Loucy (cell line): ENCODE measurements around the gene ARHGEF10L.
"Not testable (repeated sequence)": the region's sequence is repeated elsewhere in the genome, so short reads cannot be mapped to it uniquely, and the experiment has no call there.

Experiments
- H2AFZ ChIP-seq: fragments of 200-600 bp; sonication (generic); 2 replicates; pipeline ENCODE4 v1.6.0; 2016; ENCODE audit warnings: antibody characterized with exemption, mild to moderate bottlenecking, low read length, moderate library complexity
- H3F3A ChIP-seq: fragments of 200-600 bp; 2 replicates; pipeline ENCODE4 v1.6.0; 2016; ENCODE audit warnings: antibody characterized with exemption, low read depth, mild to moderate bottlenecking
- H3K27me3 ChIP-seq: fragments of 200-600 bp; sonication (generic); 2 replicates; pipeline ENCODE4 v1.6.1; 2014; ENCODE audit warnings: low read length, mild to moderate bottlenecking; ENCODE audit not compliant: insufficient read depth, poor library complexity, severe bottlenecking
- H3K36me3 ChIP-seq: fragments of 200-600 bp; sonication (generic); 2 replicates; pipeline ENCODE4 v1.6.1; 2016; ENCODE audit warnings: low read length; ENCODE audit not compliant: insufficient read depth
- H3K4me1 ChIP-seq: fragments of 200-600 bp; sonication (generic); 2 replicates; pipeline ENCODE4 v1.5.1; 2014; ENCODE audit warnings: low read length, mild to moderate bottlenecking; ENCODE audit not compliant: insufficient read depth, poor library complexity, severe bottlenecking
- H3K4me2 ChIP-seq: fragments of 200-600 bp; sonication (generic); 2 replicates; pipeline ENCODE4 v1.6.0; 2014; ENCODE audit warnings: antibody characterized with exemption, low read length, low read depth, mild to moderate bottlenecking; ENCODE audit not compliant: poor library complexity, severe bottlenecking
- H3K4me3 ChIP-seq: fragments of 200-600 bp; sonication (generic); 2 replicates; pipeline ENCODE4 v1.5.1; 2014; ENCODE audit warnings: low read length, mild to moderate bottlenecking, mixed read lengths; ENCODE audit not compliant: poor library complexity, severe bottlenecking
- H3K79me2 ChIP-seq: fragments of 200-600 bp; sonication (generic); 2 replicates; pipeline ENCODE4 v1.6.1; 2014; ENCODE audit warnings: low read length; ENCODE audit not compliant: insufficient read depth
- H3K9ac ChIP-seq: fragments of 200-600 bp; sonication (generic); 2 replicates; pipeline ENCODE4 v1.6.0; 2014; ENCODE audit warnings: mild to moderate bottlenecking, low read depth, low read length, moderate library complexity; ENCODE audit not compliant: poor library complexity, severe bottlenecking
- H3K9me2 ChIP-seq: fragments of 200-600 bp; sonication (generic); replicated peaks from 2 replicates; pipeline ENCODE4 v1.6.1; 2016; ENCODE audit warnings: low read depth, low read length, mixed read lengths
- H3K9me3 ChIP-seq: fragments of 200-600 bp; sonication (generic); 2 replicates; pipeline ENCODE4 v1.6.1; 2014; ENCODE audit warnings: mild to moderate bottlenecking, antibody characterized with exemption, low read length, low read depth; ENCODE audit not compliant: insufficient read depth
- H4K20me1 ChIP-seq: fragments of 200-600 bp; sonication (generic); 2 replicates; pipeline ENCODE4 v1.6.0; 2014; ENCODE audit warnings: antibody characterized with exemption, low read length, mild to moderate bottlenecking; ENCODE audit not compliant: insufficient read depth, poor library complexity, severe bottlenecking
- EZH2phosphoT487 ChIP-seq: fragments of 200-600 bp; IDR thresholded peaks from 2 replicates; pipeline ENCODE4 v1.6.1; 2018; ENCODE audit warnings: antibody characterized with exemption, mild to moderate bottlenecking, moderate library complexity, borderline replicate concordance
- TF ChIP-seq, protein P1 (sequence below): fragments of 200-600 bp; sonication (generic); conservative IDR thresholded peaks from 2 replicates; pipeline ENCODE4 v1.5.1; 2014; ENCODE audit warnings: mild to moderate bottlenecking, antibody characterized with exemption, low read length

The ARHGEF10L gene

GRCh38 chr1:17539477-17540254 is at the start of gene ARHGEF10L:
Gene ARHGEF10L, plus strand, starts transcription at chr1:17539698. Its CDS starts 40,898 bp downstream, at chr1:17580596.
- Histone ChIP-seq H4K20me1 (no peaks in the 10 kb centered on the region), H2AFZ (no peak within 1 kb of the TSS), H3K4me3 (no peak within 1 kb of the TSS), H3F3A (no peaks in the 10 kb centered on the region), H3K4me1 (no peaks in the 10 kb centered on the region), H3K36me3 (no peaks in the 10 kb centered on the region), H3K27me3 (no peaks in the 10 kb centered on the region), H3K9me3 (no peaks in the 10 kb centered on the region), H3K4me2 (no peak within 1 kb of the TSS), H3K79me2 (no peaks in the 10 kb centered on the region), H3K9ac (no peak within 1 kb of the TSS), H3K9me2 (no peaks in the 10 kb centered on the region)
- TF ChIP-seq, protein P1, sequence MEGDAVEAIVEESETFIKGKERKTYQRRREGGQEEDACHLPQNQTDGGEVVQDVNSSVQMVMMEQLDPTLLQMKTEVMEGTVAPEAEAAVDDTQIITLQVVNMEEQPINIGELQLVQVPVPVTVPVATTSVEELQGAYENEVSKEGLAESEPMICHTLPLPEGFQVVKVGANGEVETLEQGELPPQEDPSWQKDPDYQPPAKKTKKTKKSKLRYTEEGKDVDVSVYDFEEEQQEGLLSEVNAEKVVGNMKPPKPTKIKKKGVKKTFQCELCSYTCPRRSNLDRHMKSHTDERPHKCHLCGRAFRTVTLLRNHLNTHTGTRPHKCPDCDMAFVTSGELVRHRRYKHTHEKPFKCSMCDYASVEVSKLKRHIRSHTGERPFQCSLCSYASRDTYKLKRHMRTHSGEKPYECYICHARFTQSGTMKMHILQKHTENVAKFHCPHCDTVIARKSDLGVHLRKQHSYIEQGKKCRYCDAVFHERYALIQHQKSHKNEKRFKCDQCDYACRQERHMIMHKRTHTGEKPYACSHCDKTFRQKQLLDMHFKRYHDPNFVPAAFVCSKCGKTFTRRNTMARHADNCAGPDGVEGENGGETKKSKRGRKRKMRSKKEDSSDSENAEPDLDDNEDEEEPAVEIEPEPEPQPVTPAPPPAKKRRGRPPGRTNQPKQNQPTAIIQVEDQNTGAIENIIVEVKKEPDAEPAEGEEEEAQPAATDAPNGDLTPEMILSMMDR: no peak
- TF ChIP-seq EZH2phosphoT487: no peak

- H3K4me1 ChIP-seq, H3K4me2 ChIP-seq, H2AFZ ChIP-seq, H3K27me3 ChIP-seq, H3K4me3 ChIP-seq, H3K9me3 ChIP-seq, H4K20me1 ChIP-seq, H3F3A ChIP-seq, H3K9ac ChIP-seq, H3K36me3 ChIP-seq, H3K9me2 ChIP-seq, H3K79me2 ChIP-seq: not testable (repeated sequence)
Measured at GRCh38 chr1:17489768-17490417, 49.6 kb upstream of the ARHGEF10L start.

DNA sequence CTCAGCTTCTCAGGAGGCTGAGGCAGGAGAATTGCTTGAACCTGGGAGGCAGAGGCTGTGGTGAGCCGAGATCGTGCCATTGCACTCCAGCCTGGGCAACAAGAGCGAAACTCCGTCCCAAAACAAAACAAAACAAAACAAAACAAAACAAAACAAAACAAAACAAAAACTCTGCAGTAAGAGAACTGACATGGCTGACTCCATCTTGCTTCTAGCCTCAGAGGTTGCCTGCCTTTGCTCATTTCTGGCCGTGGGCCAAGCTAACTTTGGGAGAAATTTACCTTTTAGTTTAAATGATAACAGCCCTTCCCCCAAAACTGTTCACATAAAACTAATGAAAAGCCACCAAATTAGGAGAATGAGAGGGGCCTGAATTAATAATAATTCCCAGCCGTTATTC is 48.8 kb upstream of the ARHGEF10L start:
- not testable (repeated sequence) for H3K27me3 ChIP-seq

DNA sequence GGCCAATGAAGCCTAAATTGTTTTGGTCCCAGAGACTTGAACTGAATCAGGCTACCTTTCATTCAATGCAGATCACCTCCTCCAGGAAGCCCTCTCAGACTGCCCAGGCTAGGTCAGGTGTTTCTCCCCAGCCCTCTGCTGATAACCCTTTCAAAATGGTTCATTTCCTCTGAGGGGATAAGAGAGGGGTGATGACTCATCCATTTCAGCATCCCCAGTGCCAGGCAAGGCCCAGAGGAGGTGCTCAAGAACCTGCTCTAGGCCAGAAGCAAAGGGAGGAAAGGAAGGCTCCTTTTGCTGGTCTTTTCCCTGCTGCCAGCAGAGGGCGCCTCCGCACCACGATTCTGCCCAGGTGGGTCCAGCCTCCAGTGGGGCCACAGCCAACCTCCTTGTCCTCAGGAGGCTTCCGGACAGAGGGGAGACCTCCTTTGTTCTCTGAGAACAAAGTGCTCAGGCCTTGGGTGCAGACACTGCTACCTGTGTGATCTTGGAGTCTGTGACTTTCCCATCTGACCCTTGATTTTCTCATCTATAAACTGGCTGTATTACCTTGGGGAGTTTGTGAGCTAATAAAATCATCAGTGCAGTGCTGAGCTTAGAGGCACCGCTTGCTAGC is 45.3 kb upstream of the ARHGEF10L start:
- TF ChIP-seq, protein P1: peak; percentile 98
- TF ChIP-seq EZH2phosphoT487: no peak
- H3K9me2 ChIP-seq: no peaks in the 10 kb centered on the region
- H3K4me1 ChIP-seq: no peaks in the 10 kb centered on the region
- H3K27me3 ChIP-seq: no peaks in the 10 kb centered on the region
- H3K4me2 ChIP-seq: no peak overlapping the region
- no peak overlapping the region for H3K9ac ChIP-seq
- no peak overlapping the region for H3K4me3 ChIP-seq
- H3K9me3 ChIP-seq: no peaks in the 10 kb centered on the region
- H3K79me2 ChIP-seq: no peaks in the 10 kb centered on the region
- H3K36me3 ChIP-seq: no peaks in the 10 kb centered on the region
- no peak overlapping the region for H2AFZ ChIP-seq
- no peaks in the 10 kb centered on the region for H4K20me1 ChIP-seq
- H3F3A ChIP-seq: no peaks in the 10 kb centered on the region

More for the DNA sequence above, 48.8 kb upstream of the ARHGEF10L start:
- not testable (repeated sequence) for H3K4me1 ChIP-seq, H3K36me3 ChIP-seq, H3F3A ChIP-seq, H3K9me3 ChIP-seq, H3K9me2 ChIP-seq, H2AFZ ChIP-seq, H3K4me3 ChIP-seq, H3K79me2 ChIP-seq, H3K9ac ChIP-seq, H4K20me1 ChIP-seq, H3K4me2 ChIP-seq
